SK-N-SH (cell line): ENCODE results near the gene MPHOSPH9.

Experiments
- POLR2AphosphoS5 ChIP-seq: IDR thresholded peaks from 2 replicates; pipeline ENCODE4 v1.6.1; 2012; ENCODE audit warnings: low read depth, low read length
- SIN3A ChIP-seq: IDR thresholded peaks from 2 replicates; pipeline ENCODE4 v1.6.1; 2012; ENCODE audit warnings: low read depth, mild to moderate bottlenecking, low read length, moderate library complexity, borderline replicate concordance
- SMC3 ChIP-seq: IDR thresholded peaks from 2 replicates; pipeline ENCODE4 v1.6.1; 2012; ENCODE audit warnings: low read depth, low read length, improper control_type of control experiment
- TF ChIP-seq, protein P1 (sequence below): IDR thresholded peaks from 2 replicates; pipeline ENCODE4 v1.4.0; 2012; ENCODE audit warnings: low read depth
- TF ChIP-seq, protein P2 (sequence below): IDR thresholded peaks from 2 replicates; pipeline ENCODE4 v1.6.1; 2012; ENCODE audit warnings: mild to moderate bottlenecking, low read depth, low read length, moderate library complexity

DNA sequence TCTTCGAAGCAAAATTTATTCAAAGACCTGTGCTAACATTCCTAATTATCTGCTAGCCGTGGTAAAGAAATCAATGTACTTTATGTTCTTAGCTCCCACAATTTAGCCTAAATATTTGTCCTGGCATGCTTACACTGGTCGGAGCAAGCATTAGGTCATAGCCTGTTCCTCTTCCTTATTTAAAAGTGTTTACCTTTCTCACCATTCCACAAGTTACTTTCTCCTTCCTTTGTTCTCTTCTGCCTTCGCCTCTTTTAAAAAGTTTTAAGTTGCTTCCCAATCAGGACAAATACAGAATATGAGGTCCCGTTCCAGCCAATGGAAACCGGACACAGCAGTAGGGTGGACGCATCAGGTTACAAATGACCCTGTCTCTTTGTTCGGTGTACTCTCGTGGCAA, 27.1 kb upstream of the MPHOSPH9 start:
- TF ChIP-seq SMC3 (no peak), SIN3A (no peak), POLR2AphosphoS5 (no peak)
- TF ChIP-seq, protein P1, sequence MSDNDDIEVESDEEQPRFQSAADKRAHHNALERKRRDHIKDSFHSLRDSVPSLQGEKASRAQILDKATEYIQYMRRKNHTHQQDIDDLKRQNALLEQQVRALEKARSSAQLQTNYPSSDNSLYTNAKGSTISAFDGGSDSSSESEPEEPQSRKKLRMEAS, result no peak
- TF ChIP-seq, protein P2, sequence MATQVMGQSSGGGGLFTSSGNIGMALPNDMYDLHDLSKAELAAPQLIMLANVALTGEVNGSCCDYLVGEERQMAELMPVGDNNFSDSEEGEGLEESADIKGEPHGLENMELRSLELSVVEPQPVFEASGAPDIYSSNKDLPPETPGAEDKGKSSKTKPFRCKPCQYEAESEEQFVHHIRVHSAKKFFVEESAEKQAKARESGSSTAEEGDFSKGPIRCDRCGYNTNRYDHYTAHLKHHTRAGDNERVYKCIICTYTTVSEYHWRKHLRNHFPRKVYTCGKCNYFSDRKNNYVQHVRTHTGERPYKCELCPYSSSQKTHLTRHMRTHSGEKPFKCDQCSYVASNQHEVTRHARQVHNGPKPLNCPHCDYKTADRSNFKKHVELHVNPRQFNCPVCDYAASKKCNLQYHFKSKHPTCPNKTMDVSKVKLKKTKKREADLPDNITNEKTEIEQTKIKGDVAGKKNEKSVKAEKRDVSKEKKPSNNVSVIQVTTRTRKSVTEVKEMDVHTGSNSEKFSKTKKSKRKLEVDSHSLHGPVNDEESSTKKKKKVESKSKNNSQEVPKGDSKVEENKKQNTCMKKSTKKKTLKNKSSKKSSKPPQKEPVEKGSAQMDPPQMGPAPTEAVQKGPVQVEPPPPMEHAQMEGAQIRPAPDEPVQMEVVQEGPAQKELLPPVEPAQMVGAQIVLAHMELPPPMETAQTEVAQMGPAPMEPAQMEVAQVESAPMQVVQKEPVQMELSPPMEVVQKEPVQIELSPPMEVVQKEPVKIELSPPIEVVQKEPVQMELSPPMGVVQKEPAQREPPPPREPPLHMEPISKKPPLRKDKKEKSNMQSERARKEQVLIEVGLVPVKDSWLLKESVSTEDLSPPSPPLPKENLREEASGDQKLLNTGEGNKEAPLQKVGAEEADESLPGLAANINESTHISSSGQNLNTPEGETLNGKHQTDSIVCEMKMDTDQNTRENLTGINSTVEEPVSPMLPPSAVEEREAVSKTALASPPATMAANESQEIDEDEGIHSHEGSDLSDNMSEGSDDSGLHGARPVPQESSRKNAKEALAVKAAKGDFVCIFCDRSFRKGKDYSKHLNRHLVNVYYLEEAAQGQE, result no peak
